HepG2 (cell line): ENCODE measurements around the gene IFI35. TPM values are rescaled to one million over a fixed set of nuclear protein-coding genes. Genes with fewer than 3 reads are reported as not detected.

Experiments used
- AHDC1 ChIP-seq: sonication (generic); formaldehyde crosslinking; IDR thresholded peaks from 2 replicates; pipeline ENCODE4 v1.5.1; 2020; ENCODE audit warnings: mild to moderate bottlenecking, missing genetic modification reagents, borderline replicate concordance
- ARHGAP35 ChIP-seq: sonication (generic); formaldehyde crosslinking; IDR thresholded peaks from 2 replicates; pipeline ENCODE4 v1.9.0; 2022; ENCODE audit warnings: mild to moderate bottlenecking, inconsistent platforms, moderate library complexity, missing genetic modification reagents, borderline replicate concordance
- ELK4 ChIP-seq: sonication (generic); formaldehyde crosslinking; IDR thresholded peaks from 2 replicates; pipeline ENCODE4 v1.9.0; 2021; ENCODE audit warnings: missing genetic modification reagents, borderline replicate concordance
- GATAD1 ChIP-seq: IDR thresholded peaks from 2 replicates; pipeline ENCODE4 v1.6.1; 2016; ENCODE audit warnings: missing genetic modification reagents, missing compliant biosample characterization
- HES4 ChIP-seq: sonication (generic); formaldehyde crosslinking; IDR thresholded peaks from 2 replicates; pipeline ENCODE4 v1.9.0; 2021; ENCODE audit warnings: mild to moderate bottlenecking, missing genetic modification reagents, borderline replicate concordance
- HINFP ChIP-seq: sonication (generic); formaldehyde crosslinking; IDR thresholded peaks from 2 replicates; pipeline ENCODE4 v1.4.0; 2020; ENCODE audit warnings: low read depth, mild to moderate bottlenecking, missing genetic modification reagents
- NR2F1 ChIP-seq, 2 experiments: fragments of 450-650 bp in 1 of 2; formaldehyde crosslinking in 1 of 2; IDR thresholded peaks; 2 replicates each; pipeline versions ENCODE4 v1.5.0 to v1.6.1; 2016 to 2020; ENCODE audit warnings: mild to moderate bottlenecking in 1 of 2, missing compliant biosample characterization in 1 of 2, missing genetic modification reagents in 1 of 2, moderate library complexity in 1 of 2
- PTBP1 ChIP-seq: fragments of 200-400 bp; formaldehyde crosslinking; IDR thresholded peaks from 2 replicates; pipeline ENCODE4 v1.6.1; 2018; ENCODE audit warnings: low read length, low read depth; ENCODE audit not compliant: poor library complexity, severe bottlenecking
- SIN3B ChIP-seq: fragments of 150-350 bp; IDR thresholded peaks from 2 replicates; pipeline ENCODE4 v1.6.1; 2014; ENCODE audit warnings: low read length
- SNRNP70 ChIP-seq: fragments of 200-400 bp; formaldehyde crosslinking; IDR thresholded peaks from 2 replicates; pipeline ENCODE4 v1.6.1; 2017; ENCODE audit warnings: mild to moderate bottlenecking, low read depth, low read length, moderate library complexity
- ZNF557 ChIP-seq: sonication (generic); formaldehyde crosslinking; IDR thresholded peaks from 2 replicates; pipeline ENCODE4 v1.4.0; 2020; ENCODE audit warnings: missing genetic modification reagents
- polyA plus RNA-seq, 8 experiments: library from polyadenylated mRNA; depleted of rRNA in 3 of 8; stranded (reverse) in 7 of 8; unstranded in 1 of 8; fragments of >200 nt; fragmentation: Illumina TruSeq in 4 of 8; extraction: Trizol in 4 of 8; gene quantifications; 2 replicates each; pipeline versions ENCODE4 v1.2.1 to v1.2.3, GENCODE V29; 2011 to 2016; ENCODE audit warnings: low read depth in 4 of 8, missing spikeins in 1 of 8, mixed read lengths in 1 of 8; ENCODE audit not compliant: insufficient read depth in 1 of 8
- total RNA-seq, 5 experiments: library from RNA; depleted of rRNA; stranded (reverse); fragments of >200 nt; fragmentation: Illumina TruSeq; extraction: Trizol; gene quantifications; 2 replicates each; pipeline ENCODE4 v1.2.3, GENCODE V29; 2016; ENCODE audit warnings: low read depth in 1 of 5
- TF ChIP-seq, protein P1 (sequence below): sonication (generic); formaldehyde crosslinking; IDR thresholded peaks from 2 replicates; pipeline ENCODE4 v1.8.1; 2023; ENCODE audit warnings: mild to moderate bottlenecking, moderate library complexity, missing genetic modification reagents
- TF ChIP-seq, protein P2 (sequence below): sonication (generic); formaldehyde crosslinking; IDR thresholded peaks from 2 replicates; pipeline ENCODE4 v1.5.1; 2020; ENCODE audit warnings: mild to moderate bottlenecking, missing genetic modification reagents

IFI35 gene
- total and polyA plus RNA-seq, 2 of the 13 experiments (the other 11 are each of a cell fraction or from before 2014, with no cell fraction given), result 28.9 to 38.1 TPM

GRCh38 chr17:43024407-43025289 lies 18.1 kb downstream of the IFI35 start, which contains the start of gene RND2 (continued):
- TF ChIP-seq, protein P1, sequence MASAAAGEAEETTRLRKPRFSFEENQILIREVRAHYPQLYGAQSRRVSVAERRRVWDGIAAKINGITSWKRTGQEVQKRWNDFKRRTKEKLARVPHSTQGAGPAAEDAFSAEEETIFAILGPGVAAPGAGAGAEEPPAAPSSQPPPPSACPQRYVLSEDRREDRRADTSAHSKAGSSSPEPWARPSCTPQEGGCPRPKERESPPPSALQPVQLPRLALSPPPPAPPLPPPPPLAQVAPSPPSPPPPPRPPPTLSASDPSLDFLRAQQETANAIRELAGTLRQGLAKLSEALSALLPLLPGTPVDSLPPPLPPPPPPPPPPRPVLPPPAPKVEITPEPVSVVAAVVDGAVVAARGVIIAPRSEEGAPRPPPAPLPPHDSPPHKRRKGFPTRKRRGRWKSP (CRISPR knock-in tag), result no peak
- TF ChIP-seq, protein P2, sequence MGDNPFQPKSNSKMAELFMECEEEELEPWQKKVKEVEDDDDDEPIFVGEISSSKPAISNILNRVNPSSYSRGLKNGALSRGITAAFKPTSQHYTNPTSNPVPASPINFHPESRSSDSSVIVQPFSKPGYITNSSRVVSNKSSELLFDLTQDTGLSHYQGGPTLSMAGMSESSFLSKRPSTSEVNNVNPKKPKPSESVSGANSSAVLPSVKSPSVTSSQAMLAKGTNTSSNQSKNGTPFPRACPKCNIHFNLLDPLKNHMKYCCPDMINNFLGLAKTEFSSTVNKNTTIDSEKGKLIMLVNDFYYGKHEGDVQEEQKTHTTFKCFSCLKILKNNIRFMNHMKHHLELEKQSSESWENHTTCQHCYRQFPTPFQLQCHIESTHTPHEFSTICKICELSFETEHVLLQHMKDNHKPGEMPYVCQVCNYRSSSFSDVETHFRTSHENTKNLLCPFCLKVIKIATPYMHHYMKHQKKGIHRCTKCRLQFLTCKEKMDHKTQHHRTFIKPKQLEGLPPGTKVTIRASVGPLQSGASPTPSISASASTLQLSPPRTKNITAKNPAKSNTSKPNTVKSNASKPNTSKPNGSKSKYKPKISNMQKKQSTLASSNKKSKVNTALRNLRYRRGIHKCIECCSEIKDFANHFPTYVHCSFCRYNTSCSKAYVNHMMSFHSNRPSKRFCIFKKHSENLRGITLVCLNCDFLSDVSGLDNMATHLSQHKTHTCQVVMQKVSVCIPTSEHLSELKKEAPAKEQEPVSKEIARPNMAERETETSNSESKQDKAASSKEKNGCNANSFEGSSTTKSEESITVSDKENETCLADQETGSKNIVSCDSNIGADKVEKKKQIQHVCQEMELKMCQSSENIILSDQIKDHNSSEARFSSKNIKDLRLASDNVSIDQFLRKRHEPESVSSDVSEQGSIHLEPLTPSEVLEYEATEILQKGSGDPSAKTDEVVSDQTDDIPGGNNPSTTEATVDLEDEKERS (CRISPR knock-in tag), result no peak
- peak; percentile 73 for TF ChIP-seq GATAD1 (CRISPR knock-in tag)
- TF ChIP-seq HES4 (CRISPR knock-in tag), result no peak
- TF ChIP-seq HINFP (CRISPR knock-in tag), result no peak
- no peak for TF ChIP-seq ELK4 (CRISPR knock-in tag)
- no peak for TF ChIP-seq NR2F1 (CRISPR knock-in tag; IDR thresholded peaks at IDR 0.05)
- no peak for TF ChIP-seq SNRNP70
- 0 out of 2 replicates have a peak, but pooled peaks have one; percentile 77 for TF ChIP-seq ARHGAP35
- no peak for TF ChIP-seq ZNF557 (CRISPR knock-in tag)
- 0 out of 2 replicates have a peak, but pooled peaks have one; percentile 47 for TF ChIP-seq AHDC1 (CRISPR knock-in tag)
- no peak for TF ChIP-seq PTBP1
- 0 out of 2 replicates have a peak, but pooled peaks have one; percentile 55 for TF ChIP-seq SIN3B
